ENCODE results near the gene CACNA2D3.

CACNA2D3 gene

GRCh38 chr3:54791501-54792156, 669.3 kb downstream of the CACNA2D3 start:
- FAIRE-seq (no peak), DNase-seq (ENCODE audit: insufficient read length, low spot score) (no peak)
- TF ChIP-seq POLR2AphosphoS5 (IDR thresholded peaks at IDR 0.05; ENCODE audit: low read depth, low read length) (no peak), TAF1 (IDR thresholded peaks at IDR 0.05; ENCODE audit: low read depth, low read length) (no peak), PAX5 (IDR thresholded peaks at IDR 0.05; ENCODE audit: insufficient read depth, low read length, severe bottlenecking) (no peak), SPI1 (IDR thresholded peaks at IDR 0.05; ENCODE audit: low read depth, low read length) (no peak), POLR2A (IDR thresholded peaks at IDR 0.05; ENCODE audit: low read depth, low read length) (no peak), POU2F2 (IDR thresholded peaks at IDR 0.05; ENCODE audit: low read depth, low read length) (no peak)

- FAIRE-seq, result no peak
- TF ChIP-seq POLR2AphosphoS5 (IDR thresholded peaks at IDR 0.05; ENCODE audit: low read depth, low read length) (no peak), POLR2A (IDR thresholded peaks at IDR 0.05; ENCODE audit: low read depth, low read length) (no peak), PAX5 (IDR thresholded peaks at IDR 0.05; ENCODE audit: insufficient read depth, low read length, severe bottlenecking) (no peak), SPI1 (IDR thresholded peaks at IDR 0.05; ENCODE audit: low read depth, low read length) (no peak), POU2F2 (IDR thresholded peaks at IDR 0.05; ENCODE audit: low read depth, low read length) (no peak), TAF1 (IDR thresholded peaks at IDR 0.05; ENCODE audit: low read depth, low read length) (no peak)
- DNase-seq (ENCODE audit: insufficient read length, low spot score), result no peak
These were observed 670.2 kb downstream of the CACNA2D3 start for GRCh38 chr3:54792584-54792983.

GRCh38 chr3:54793171-54793570, 670.8 kb downstream of the CACNA2D3 start:
- FAIRE-seq (no peak), DNase-seq (ENCODE audit: insufficient read length, low spot score) (no peak)
- TF ChIP-seq PAX5 (IDR thresholded peaks at IDR 0.05; ENCODE audit: insufficient read depth, low read length, severe bottlenecking), result no peak
- no peak for TF ChIP-seq TAF1 (IDR thresholded peaks at IDR 0.05; ENCODE audit: low read depth, low read length)

- DNase-seq (ENCODE audit: insufficient read length, low spot score), result no peak
- TF ChIP-seq SPI1 (IDR thresholded peaks at IDR 0.05; ENCODE audit: low read depth, low read length) (no peak), POLR2AphosphoS5 (IDR thresholded peaks at IDR 0.05; ENCODE audit: low read depth, low read length) (no peak), PAX5 (IDR thresholded peaks at IDR 0.05; ENCODE audit: insufficient read depth, low read length, severe bottlenecking) (no peak), POLR2A (IDR thresholded peaks at IDR 0.05; ENCODE audit: low read depth, low read length) (no peak), POU2F2 (IDR thresholded peaks at IDR 0.05; ENCODE audit: low read depth, low read length) (no peak), TAF1 (IDR thresholded peaks at IDR 0.05; ENCODE audit: low read depth, low read length) (no peak)
- FAIRE-seq, result no peak
These were observed 674.8 kb downstream of the CACNA2D3 start for GRCh38 chr3:54797111-54797510.

GRCh38 chr3:54800478-54800877, 678.1 kb downstream of the CACNA2D3 start:
- no peak for DNase-seq (ENCODE audit: insufficient read length, low spot score)
- no peak for FAIRE-seq
- TF ChIP-seq POLR2AphosphoS5 (IDR thresholded peaks at IDR 0.05; ENCODE audit: low read depth, low read length), result no peak
- no peak for TF ChIP-seq POU2F2 (IDR thresholded peaks at IDR 0.05; ENCODE audit: low read depth, low read length)
- TF ChIP-seq TAF1 (IDR thresholded peaks at IDR 0.05; ENCODE audit: low read depth, low read length), result no peak
- no peak for TF ChIP-seq SPI1 (IDR thresholded peaks at IDR 0.05; ENCODE audit: low read depth, low read length)
- TF ChIP-seq POLR2A (IDR thresholded peaks at IDR 0.05; ENCODE audit: low read depth, low read length), result no peak

- DNase-seq (ENCODE audit: insufficient read length, low spot score) (no peak), FAIRE-seq (no peak)
- TF ChIP-seq TAF1 (IDR thresholded peaks at IDR 0.05; ENCODE audit: low read depth, low read length), result no peak
- no peak for TF ChIP-seq POLR2A (IDR thresholded peaks at IDR 0.05; ENCODE audit: low read depth, low read length)
- no peak for TF ChIP-seq POU2F2 (IDR thresholded peaks at IDR 0.05; ENCODE audit: low read depth, low read length)
- no peak for TF ChIP-seq PAX5 (IDR thresholded peaks at IDR 0.05; ENCODE audit: insufficient read depth, low read length, severe bottlenecking)
- no peak for TF ChIP-seq POLR2AphosphoS5 (IDR thresholded peaks at IDR 0.05; ENCODE audit: low read depth, low read length)
- TF ChIP-seq SPI1 (IDR thresholded peaks at IDR 0.05; ENCODE audit: low read depth, low read length), result no peak
These were observed 679.6 kb downstream of the CACNA2D3 start for GRCh38 chr3:54801977-54802376.

GRCh38 chr3:54810401-54810800, 688.0 kb downstream of the CACNA2D3 start:
- no peak for FAIRE-seq
- no peak for TF ChIP-seq POU2F2 (IDR thresholded peaks at IDR 0.05; ENCODE audit: low read depth, low read length)
- no peak for TF ChIP-seq PAX5 (IDR thresholded peaks at IDR 0.05; ENCODE audit: insufficient read depth, low read length, severe bottlenecking)
- no peak for TF ChIP-seq SPI1 (IDR thresholded peaks at IDR 0.05; ENCODE audit: low read depth, low read length)
- TF ChIP-seq POLR2AphosphoS5 (IDR thresholded peaks at IDR 0.05; ENCODE audit: low read depth, low read length), result no peak
- no peak for TF ChIP-seq TAF1 (IDR thresholded peaks at IDR 0.05; ENCODE audit: low read depth, low read length)
- TF ChIP-seq POLR2A (IDR thresholded peaks at IDR 0.05; ENCODE audit: low read depth, low read length), result no peak
- DNase-seq (ENCODE audit: insufficient read length, low spot score), result no peak

- DNase-seq (ENCODE audit: insufficient read length, low spot score) (no peak), FAIRE-seq (no peak)
- TF ChIP-seq TAF1 (IDR thresholded peaks at IDR 0.05; ENCODE audit: low read depth, low read length) (no peak), POLR2A (IDR thresholded peaks at IDR 0.05; ENCODE audit: low read depth, low read length) (no peak), POU2F2 (IDR thresholded peaks at IDR 0.05; ENCODE audit: low read depth, low read length) (no peak)
These were observed 691.9 kb downstream of the CACNA2D3 start for GRCh38 chr3:54814224-54814623.

- no peak for DNase-seq (ENCODE audit: insufficient read length, low spot score)
- TF ChIP-seq TAF1 (IDR thresholded peaks at IDR 0.05; ENCODE audit: low read depth, low read length) (no peak), POLR2A (IDR thresholded peaks at IDR 0.05; ENCODE audit: low read depth, low read length) (no peak), PAX5 (IDR thresholded peaks at IDR 0.05; ENCODE audit: insufficient read depth, low read length, severe bottlenecking) (no peak), POU2F2 (IDR thresholded peaks at IDR 0.05; ENCODE audit: low read depth, low read length) (no peak), SPI1 (IDR thresholded peaks at IDR 0.05; ENCODE audit: low read depth, low read length) (no peak), POLR2AphosphoS5 (IDR thresholded peaks at IDR 0.05; ENCODE audit: low read depth, low read length) (no peak)
- FAIRE-seq, result no peak
These were observed 695.3 kb downstream of the CACNA2D3 start for GRCh38 chr3:54817628-54818027.

GRCh38 chr3:54818486-54818885, 696.1 kb downstream of the CACNA2D3 start:
- FAIRE-seq, result no peak
- no peak for DNase-seq (ENCODE audit: insufficient read length, low spot score)
- no peak for TF ChIP-seq SPI1 (IDR thresholded peaks at IDR 0.05; ENCODE audit: low read depth, low read length)
- TF ChIP-seq POLR2A (IDR thresholded peaks at IDR 0.05; ENCODE audit: low read depth, low read length), result no peak
- TF ChIP-seq PAX5 (IDR thresholded peaks at IDR 0.05; ENCODE audit: insufficient read depth, low read length, severe bottlenecking), result no peak
- no peak for TF ChIP-seq POU2F2 (IDR thresholded peaks at IDR 0.05; ENCODE audit: low read depth, low read length)
- no peak for TF ChIP-seq POLR2AphosphoS5 (IDR thresholded peaks at IDR 0.05; ENCODE audit: low read depth, low read length)
- TF ChIP-seq TAF1 (IDR thresholded peaks at IDR 0.05; ENCODE audit: low read depth, low read length), result no peak

Data from GM12891 (cell line).